ENCODE measurements around the gene NOL4L.
A peak's percentile ranks its signal among the peaks of the same experiment; 100 is the strongest.

Gene NOL4L

DNA sequence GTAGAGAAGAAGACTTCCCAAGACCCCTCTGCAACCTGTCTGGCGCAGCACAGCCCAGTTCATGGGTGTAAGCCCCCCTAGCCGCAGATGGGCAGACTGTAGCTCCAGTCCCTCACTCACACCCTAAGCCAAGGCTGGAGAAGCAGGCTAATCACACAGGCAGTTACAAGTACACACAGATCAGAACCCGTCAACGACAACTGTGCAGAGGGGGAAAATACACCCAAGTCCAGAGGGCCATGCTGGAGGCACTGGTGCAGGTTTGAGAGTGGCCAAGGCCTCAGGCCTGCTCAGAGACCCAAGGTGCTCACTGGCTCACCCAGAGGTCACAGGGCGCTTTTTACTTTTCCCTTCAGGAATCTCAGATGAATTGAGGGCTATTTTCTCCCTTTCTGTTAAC is 106.1 kb downstream of the NOL4L start:
- H3K4me3 ChIP-seq (ENCODE audit: low read depth in 1 of 2, low read length in 1 of 2): no peak overlapping the region
- no peaks in the 10 kb centered on the region for H3K27me3 ChIP-seq
- peaks cover 71 to 83% of the 10 kb centered on the region in 2 experiments for H3K4me1 ChIP-seq (ENCODE audit: control insufficient read depth in 1 of 2, insufficient read depth in 1 of 2, low read depth in 1 of 2, low read length in 1 of 2)
- TF ChIP-seq, protein P1, sequence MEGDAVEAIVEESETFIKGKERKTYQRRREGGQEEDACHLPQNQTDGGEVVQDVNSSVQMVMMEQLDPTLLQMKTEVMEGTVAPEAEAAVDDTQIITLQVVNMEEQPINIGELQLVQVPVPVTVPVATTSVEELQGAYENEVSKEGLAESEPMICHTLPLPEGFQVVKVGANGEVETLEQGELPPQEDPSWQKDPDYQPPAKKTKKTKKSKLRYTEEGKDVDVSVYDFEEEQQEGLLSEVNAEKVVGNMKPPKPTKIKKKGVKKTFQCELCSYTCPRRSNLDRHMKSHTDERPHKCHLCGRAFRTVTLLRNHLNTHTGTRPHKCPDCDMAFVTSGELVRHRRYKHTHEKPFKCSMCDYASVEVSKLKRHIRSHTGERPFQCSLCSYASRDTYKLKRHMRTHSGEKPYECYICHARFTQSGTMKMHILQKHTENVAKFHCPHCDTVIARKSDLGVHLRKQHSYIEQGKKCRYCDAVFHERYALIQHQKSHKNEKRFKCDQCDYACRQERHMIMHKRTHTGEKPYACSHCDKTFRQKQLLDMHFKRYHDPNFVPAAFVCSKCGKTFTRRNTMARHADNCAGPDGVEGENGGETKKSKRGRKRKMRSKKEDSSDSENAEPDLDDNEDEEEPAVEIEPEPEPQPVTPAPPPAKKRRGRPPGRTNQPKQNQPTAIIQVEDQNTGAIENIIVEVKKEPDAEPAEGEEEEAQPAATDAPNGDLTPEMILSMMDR (IDR thresholded peaks at IDR 0.05): no peak
- H3K27ac ChIP-seq: peak overlapping the region; percentile 92
- peaks cover 7% of the 10 kb centered on the region for H3K36me3 ChIP-seq
- no peaks in the 10 kb centered on the region for H3K9me3 ChIP-seq

DNA sequence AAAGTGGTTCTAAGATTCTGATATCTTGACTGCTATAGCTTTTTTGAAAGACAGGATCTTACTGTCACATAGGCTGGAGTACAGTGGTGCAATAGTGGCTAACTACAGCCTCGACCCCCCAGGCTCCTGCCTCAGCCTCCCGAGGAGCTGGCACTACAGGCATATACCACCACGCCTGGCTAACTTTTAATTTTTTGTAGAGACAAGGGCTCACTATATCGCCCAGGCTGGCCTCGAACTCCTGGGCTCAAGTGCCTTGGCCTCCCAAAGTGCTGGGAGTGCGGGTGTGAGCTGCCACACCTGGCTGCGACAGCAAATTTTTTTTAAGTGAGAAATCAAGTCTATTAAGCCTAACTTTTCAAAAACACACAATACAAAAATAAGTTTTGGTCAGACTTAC is 106.6 kb downstream of the NOL4L start:
- Histone ChIP-seq H3K4me3 (ENCODE audit: low read depth in 1 of 2, low read length in 1 of 2) (no peak overlapping the region), H3K9me3 (no peaks in the 10 kb centered on the region), H3K36me3 (peaks cover 12% of the 10 kb centered on the region), H3K4me1 (ENCODE audit: control insufficient read depth in 1 of 2, insufficient read depth in 1 of 2, low read depth in 1 of 2, low read length in 1 of 2) (peaks cover 71 to 81% of the 10 kb centered on the region in 2 experiments), H3K27me3 (no peaks in the 10 kb centered on the region), H3K27ac (no peak overlapping the region)
- TF ChIP-seq, protein P1 (IDR thresholded peaks at IDR 0.05): no peak

DNA sequence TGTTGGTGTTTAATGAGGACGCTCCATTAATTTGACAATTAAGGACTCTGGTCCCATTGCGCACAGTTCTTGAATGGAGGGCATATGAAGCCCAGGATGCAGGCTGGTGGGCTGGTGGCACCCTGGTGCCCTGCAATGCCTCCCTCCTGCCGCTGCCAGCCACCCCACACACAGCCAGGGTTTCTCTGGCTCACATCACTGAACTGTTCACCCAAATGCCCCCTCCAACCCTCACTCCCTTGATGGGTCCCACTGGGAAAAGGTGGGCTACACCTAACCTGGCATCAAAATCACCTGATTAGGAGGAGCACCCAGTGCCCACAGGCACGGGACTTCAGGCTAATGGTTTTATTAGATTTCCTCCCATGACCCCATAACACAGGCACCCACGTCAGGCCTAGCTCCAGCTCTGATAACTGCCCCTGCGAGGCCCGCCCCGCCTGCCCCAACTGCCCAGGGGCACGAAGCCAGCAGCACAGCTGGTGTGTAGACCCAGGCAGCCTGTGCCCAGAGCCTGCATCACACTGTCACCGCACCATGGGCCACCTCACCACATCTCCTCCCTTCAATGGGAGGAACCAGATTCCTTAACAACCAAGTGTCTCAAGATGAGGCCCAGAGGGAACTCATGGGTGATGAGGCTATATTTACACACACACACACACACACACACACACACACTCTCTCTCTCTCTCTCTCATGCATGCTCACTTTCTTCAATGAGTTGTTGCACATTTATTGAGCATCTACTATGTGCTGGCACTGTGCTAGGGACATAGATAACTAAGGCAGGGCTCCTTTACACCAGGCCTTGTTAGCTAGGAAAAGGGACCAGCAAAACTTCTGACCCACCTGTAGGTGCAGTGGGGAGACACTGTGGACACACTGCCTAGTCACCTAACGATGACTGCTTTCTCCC is 107.3 kb downstream of the NOL4L start:
- H3K27ac ChIP-seq: no peak overlapping the region
- no peaks in the 10 kb centered on the region for H3K9me3 ChIP-seq
- TF ChIP-seq, protein P1 (IDR thresholded peaks at IDR 0.05): no peak
- no peak overlapping the region for H3K4me3 ChIP-seq (ENCODE audit: low read depth in 1 of 2, low read length in 1 of 2)
- peaks cover 19% of the 10 kb centered on the region for H3K36me3 ChIP-seq
- no peaks in the 10 kb centered on the region for H3K27me3 ChIP-seq
- H3K4me1 ChIP-seq (ENCODE audit: control insufficient read depth in 1 of 2, insufficient read depth in 1 of 2, low read depth in 1 of 2, low read length in 1 of 2): peaks cover 71 to 81% of the 10 kb centered on the region in 2 experiments

DNA sequence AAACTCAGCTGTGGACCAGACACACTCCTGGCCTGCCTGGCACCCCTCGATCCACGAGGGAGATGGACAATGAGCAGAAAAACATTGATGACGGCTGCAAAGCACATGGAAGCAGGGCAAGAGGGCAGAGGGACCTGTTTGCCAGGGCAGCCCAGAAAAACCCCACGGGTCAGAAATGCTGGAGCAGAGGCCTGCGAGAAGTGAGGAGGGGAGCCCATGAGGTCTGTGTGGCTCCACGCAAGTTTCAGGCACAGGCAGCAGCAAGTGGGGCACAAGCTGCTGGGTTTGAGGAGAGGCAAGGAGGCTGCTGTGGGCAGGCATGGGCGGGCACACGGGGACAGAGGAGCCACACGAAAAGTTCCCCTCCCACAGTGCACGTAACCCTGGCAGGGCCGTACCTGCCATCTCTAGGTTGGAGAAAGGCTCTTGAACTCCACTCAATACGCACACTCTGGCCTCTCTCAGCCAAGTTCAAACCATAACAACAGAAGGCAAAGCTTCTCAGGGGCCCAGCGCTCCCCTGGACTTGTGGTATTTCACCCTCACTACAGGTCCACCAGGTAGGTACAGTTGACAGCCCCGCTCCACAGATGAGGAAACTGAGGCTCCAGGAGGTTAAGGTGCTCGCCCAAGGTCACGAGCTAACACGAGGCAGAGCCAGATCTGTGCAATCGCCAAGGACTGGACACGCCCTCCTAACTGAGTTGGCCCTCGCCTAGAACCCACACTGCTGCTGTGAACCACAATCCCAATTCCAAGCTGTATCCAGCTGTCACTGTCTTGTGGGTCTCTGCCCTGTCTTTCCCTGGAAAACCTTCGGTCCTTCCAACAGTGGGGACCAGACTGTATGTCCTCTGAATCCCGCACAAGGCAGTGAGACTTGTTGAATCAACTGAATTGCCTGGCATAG is 108.2 kb downstream of the NOL4L start:
- H3K4me3 ChIP-seq (ENCODE audit: low read depth in 1 of 2, low read length in 1 of 2): no peak overlapping the region
- H3K27ac ChIP-seq: peak overlapping the region; percentile 10

More for the DNA sequence above, 108.2 kb downstream of the NOL4L start:
- Histone ChIP-seq H3K27me3 (no peaks in the 10 kb centered on the region), H3K9me3 (no peaks in the 10 kb centered on the region), H3K36me3 (peaks cover 28% of the 10 kb centered on the region), H3K4me1 (ENCODE audit: control insufficient read depth in 1 of 2, insufficient read depth in 1 of 2, low read depth in 1 of 2, low read length in 1 of 2) (peaks cover 65 to 74% of the 10 kb centered on the region in 2 experiments)
- TF ChIP-seq, protein P1 (IDR thresholded peaks at IDR 0.05): no peak
